EH (cell line): ENCODE data around the gene CD69.

Experiments used
- DNase-seq: peaks from one replicate; pipeline ENCODE4 v3.0.0-alpha.2; 2015; ENCODE audit warnings: low read depth

Gene CD69

GRCh38 chr12:9781360-9781759 is 20.7 kb upstream of the CD69 start:
- no peak for DNase-seq

DNA sequence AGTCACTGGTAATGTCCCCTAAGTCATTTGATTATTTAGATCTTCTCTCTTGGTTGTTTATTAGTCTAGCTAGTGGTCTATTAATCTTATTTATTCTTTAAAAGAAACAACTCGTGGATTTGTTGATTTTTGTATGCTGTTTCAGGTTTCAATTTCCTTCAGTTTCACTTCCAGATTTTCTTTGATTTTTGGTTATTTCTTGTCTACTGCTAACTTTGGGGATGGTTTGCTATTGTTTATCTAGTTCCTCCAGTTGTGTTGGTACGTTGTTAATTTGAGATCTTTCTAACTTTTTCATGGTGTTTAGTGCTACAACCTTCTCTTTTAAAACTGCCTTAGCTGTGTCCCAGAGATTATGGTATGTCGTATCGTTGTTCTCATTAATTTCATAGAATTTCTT is 18.5 kb upstream of the CD69 start:
- no peak for DNase-seq

- DNase-seq = no peak
Measured at GRCh38 chr12:9776781-9777180, 16.1 kb upstream of the CD69 start.

DNA sequence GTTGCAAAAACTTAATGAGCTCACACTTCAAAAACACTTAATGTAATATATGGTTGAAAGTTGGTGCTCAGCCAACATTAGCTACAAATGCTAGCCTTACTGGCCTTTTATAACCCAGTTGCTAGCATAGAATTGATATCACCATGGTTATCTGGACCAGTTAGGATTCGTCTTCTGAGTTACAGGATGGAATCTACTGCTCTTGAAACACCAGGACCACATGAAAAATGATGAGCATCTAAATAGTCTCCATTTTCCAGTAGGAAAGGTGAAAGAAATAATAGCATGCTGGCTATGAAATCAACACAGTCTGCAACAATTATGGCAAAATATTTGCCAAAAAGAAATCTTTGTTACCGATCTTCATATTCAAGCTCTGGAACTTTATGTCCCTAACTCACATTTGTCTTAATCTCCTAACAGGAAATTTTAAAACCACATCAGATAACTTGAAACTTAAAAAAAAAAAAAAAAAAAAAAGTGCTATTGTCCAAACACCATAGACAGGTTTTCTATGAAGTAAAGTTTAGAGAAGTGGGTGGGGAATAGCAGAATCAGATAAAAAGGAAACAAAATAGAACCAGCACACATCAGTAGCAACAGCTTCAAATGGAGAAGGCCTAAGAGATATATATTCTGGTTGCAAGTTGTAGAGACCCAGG is 12.6 kb upstream of the CD69 start:
- DNase-seq = no peak

DNA sequence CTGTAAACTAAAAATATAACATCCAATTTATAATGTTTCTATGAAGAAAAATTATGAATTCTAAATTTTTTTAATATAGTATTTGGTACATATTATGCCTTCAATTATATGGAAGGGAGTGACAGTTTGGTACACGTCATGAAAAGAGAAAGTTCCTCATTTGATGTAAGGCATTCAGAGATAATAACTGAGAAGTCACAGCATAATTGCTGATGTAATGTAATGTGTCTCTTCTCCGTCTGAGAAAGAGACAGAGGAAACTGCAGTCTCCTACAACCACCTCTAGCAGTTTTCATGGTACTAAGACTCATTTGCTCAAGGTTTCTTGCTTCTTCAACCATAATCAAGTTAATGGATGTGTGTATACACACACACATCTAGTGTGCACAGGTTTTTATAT is 2.3 kb upstream of the CD69 start:
- no peak for DNase-seq

DNA sequence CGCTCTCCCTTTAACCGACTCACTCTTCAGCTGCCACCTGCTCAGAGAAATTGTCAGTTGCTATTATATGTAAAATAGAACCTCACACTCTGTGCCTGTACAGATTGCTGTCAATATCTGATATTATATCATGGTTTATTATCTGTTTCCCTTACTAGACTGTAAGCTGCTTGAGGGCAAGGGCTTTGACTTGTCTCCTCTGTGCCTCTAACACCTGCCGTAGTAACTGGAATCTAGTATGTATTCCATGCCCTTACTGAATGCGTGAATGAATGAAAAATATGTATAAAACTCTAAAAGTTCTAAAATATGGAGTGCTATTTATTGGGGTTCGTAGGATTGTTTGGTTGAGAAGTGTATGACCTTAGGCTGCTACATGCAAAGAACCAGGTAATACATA is 1.7 kb upstream of the CD69 start:
- DNase-seq = no peak

- DNase-seq = no peak
Measured at GRCh38 chr12:9761419-9761781, 699 bp upstream of the CD69 start.

- no peak for DNase-seq
Measured at GRCh38 chr12:9760120-9760519, 581 bp downstream of the CD69 start.

- DNase-seq = no peak
Measured at GRCh38 chr12:9759694-9760093, 1.0 kb downstream of the CD69 start.

- no peak for DNase-seq
Measured at GRCh38 chr12:9758119-9758518, 2.6 kb downstream of the CD69 start.

GRCh38 chr12:9757433-9758025 is 3.2 kb downstream of the CD69 start:
- DNase-seq = no peak

GRCh38 chr12:9756706-9757105 is 4.0 kb downstream of the CD69 start:
- DNase-seq = no peak

DNA sequence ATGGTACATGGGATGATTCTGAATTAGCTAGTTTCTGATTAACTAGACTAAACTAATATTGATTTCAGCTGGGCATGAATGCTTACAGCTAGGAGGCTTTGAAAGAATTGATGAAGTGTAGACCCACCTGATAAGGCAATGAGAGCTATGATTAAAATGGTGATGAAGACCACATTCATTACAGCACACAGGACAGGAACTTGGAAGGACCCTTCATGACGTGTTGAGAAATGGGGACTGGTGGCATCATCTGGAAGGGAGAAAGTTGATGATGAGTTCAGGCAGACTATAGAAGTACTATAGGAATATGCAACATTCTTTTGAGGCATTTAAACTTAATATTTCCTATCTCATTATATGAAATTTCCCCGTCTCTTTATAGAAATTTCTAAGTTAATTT is 4.5 kb downstream of the CD69 start:
- DNase-seq = no peak

GRCh38 chr12:9755567-9755966 is 5.1 kb downstream of the CD69 start:
- no peak for DNase-seq

- DNase-seq = no peak
Measured at GRCh38 chr12:9755035-9755434, 5.7 kb downstream of the CD69 start.

DNA sequence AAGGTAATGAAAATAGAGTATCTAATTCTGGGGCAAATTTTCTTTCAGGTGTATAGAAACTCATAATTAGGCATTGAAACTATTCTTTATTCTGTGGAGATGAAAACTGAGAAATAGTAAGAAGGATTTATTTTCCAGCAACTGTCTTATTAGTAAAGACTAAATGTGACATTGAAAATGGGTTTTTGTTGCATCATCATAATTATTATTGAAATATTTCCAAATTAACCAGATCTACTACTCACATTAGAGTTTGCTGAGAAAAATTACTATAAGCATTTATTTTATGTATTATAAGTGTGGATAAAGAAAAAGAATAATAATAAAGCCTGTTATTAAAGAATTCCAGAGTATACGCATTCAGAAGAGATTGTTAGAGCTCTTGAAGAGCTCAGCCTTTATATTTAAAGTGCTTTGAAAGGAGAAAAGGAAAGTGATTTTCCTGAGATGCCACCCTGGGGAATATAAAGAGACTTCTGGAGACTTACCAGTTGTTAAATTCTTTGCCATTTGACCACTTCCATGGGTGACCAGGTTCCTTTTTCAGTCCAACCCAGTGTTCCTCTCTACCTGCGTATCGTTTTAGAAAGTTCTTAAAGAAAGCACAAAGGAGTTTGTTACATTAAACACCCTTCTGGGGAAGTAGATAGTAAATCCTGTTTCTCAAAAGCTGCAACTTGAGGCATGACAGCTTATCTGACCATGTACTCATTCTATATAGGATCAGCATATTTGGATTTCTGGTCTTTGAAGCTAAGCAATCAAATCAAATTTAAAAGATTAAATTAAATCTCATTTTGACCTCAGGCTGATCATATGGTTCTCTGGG is 6.4 kb downstream of the CD69 start:
- no peak for DNase-seq

DNA sequence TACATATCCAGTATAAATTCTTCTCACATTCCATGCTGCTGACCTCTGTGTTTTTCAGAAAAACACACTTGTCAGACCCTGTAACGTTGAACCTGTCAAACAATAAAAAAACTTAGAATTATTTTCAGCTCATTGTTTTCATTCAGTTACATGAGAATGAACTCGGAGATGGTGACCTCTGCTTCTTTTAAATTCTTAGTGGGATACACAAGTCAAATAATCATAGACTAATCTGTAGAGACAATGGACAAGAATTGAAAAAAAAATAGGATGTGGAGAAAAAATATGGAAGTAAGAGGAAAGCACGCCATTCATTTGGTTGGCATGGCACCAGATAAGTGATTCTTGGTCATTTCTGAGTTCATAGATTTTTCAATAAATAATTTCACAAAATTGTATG is 7.2 kb downstream of the CD69 start:
- DNase-seq = no peak

DNA sequence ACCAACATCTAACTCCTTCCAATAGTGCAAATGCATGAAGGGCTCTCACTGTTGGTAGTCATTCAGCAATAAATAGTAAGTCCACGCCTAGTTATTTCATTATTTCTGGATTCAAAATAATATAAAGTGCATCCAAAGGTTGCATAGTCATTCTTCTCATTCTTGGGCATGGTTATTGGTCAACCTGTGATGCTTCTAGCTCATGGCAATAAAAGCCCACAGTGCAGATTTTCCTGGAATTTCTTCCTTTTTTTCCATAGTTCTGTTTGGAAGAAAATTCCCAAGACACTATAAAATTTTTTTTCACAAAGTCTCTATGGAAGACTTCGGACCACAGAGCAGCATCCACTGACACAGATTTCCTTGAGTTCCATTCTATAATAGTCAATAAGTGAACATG is 7.6 kb downstream of the CD69 start:
- no peak for DNase-seq

DNA sequence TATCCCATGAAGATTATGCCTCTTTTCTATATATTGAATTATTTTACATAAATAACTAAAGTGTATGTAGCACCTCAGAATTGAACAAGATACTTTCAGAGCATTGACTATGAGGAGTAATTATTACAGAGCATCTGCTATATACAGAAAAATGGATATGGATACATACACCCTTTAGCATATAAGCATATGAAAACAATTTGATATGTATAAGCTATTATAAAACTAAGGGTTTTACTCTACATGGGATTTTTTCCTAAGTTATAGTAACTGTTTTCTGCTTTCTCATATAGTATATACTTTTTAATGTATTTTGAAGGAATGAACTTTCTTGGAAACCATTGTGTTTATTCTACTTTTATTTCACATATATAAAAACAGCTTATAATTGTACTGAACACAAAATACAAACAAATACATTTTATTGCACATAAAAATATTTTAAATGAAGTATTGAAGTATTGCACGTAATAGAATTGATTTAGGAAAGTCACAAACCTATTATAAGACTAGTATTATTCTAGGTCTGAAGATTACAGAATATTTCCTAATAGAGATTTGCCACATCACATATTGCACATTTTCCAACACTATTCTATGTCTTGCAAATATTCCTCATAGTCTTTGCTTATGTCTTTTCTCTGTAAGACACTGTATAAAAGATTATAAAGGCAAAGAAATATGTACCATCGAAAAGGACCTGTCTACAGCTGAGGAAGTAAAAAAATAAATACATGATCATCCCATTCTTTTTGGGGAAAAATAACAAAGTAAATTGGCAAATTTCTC is 8.4 kb downstream of the CD69 start:
- no peak for DNase-seq

GRCh38 chr12:9751204-9752144 is 9.2 kb downstream of the CD69 start:
- peak; percentile 27 for DNase-seq
